LNCaP clone FGC (cell line): Measurements from ENCODE around the gene PTPRH.

ENCODE experiments used
- DNase-seq: peaks from one replicate; pipeline ENCODE4 v3.0.0-alpha.2; 2011; ENCODE audit warnings: low read depth
- H3K4me3 ChIP-seq: 2 replicates; pipeline ENCODE4 v1.5.1; 2011; ENCODE audit warnings: mild to moderate bottlenecking, low read depth, low read length, control low read depth
- TF ChIP-seq, protein P1 (sequence below): IDR thresholded peaks from 2 replicates; pipeline ENCODE4 v1.5.1; 2012; ENCODE audit warnings: mild to moderate bottlenecking; ENCODE audit not compliant: control insufficient read depth, insufficient read depth; ENCODE audit errors: extremely low read depth

The PTPRH gene

DNA sequence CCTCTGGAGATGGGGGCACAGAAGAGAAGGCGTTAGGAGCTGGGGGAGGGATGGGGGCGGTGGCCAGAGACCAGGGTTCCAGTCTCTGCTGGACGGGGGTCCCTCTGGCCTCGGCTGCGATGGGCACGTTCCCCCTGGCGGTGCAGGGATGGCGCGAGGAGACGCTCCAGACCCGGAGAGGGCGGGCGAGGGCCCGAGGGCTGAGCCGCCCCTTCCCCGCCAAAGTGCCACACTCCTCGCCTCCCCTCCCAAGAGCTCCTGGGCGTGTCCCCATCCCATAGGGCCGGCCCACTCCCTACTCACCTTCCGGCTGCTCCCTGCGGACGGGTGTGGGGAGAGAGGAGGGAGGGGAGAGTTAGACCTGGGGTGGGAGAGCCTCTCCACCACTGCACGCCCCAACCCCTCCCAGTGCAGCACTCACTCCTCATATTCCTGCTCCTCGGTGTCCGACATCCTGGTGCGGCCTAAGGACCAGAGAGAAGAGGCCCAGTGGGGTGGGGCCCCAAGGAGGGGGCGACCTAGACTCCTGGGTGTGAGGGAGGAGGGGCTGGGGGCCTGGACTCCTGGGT lies 62.5 kb downstream of the PTPRH start:
- DNase-seq: no peak
- TF ChIP-seq, protein P1, sequence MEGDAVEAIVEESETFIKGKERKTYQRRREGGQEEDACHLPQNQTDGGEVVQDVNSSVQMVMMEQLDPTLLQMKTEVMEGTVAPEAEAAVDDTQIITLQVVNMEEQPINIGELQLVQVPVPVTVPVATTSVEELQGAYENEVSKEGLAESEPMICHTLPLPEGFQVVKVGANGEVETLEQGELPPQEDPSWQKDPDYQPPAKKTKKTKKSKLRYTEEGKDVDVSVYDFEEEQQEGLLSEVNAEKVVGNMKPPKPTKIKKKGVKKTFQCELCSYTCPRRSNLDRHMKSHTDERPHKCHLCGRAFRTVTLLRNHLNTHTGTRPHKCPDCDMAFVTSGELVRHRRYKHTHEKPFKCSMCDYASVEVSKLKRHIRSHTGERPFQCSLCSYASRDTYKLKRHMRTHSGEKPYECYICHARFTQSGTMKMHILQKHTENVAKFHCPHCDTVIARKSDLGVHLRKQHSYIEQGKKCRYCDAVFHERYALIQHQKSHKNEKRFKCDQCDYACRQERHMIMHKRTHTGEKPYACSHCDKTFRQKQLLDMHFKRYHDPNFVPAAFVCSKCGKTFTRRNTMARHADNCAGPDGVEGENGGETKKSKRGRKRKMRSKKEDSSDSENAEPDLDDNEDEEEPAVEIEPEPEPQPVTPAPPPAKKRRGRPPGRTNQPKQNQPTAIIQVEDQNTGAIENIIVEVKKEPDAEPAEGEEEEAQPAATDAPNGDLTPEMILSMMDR: no peak
- H3K4me3 ChIP-seq: no peak overlapping the region

DNA sequence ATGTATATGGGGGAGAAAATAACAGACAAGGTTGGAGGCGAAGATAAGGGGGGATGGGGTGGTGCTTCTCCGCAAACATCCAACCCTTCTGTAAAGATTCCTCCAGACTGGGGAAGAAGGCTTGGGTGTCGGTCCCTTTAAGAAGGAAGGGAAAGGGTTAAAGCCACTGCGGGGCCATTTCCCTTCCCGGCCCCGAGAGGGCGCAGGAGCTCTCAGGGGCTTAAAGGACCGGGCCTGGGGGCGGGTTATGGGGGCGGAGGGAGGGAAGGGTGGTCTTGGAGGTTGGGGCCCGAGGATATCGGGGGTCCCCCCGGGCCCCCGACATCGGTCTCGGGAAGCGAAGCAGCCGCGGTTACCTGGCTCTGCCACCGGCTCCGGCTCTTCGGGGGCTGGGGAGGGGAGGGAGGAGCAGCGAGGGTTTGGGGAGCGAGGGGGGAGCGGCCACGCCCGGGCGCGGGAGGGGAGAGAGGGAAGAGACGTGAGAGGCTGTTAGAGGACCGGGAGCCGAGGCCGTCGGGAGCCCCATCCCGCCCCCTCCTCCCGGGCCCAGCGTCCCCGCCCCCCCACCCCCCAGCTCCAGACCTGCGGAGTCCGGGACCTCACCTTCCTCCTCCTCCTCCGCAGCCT lies 63.1 kb downstream of the PTPRH start:
- H3K4me3 ChIP-seq: no peak overlapping the region
- TF ChIP-seq, protein P1: peak; percentile 36
- DNase-seq: no peak

DNA sequence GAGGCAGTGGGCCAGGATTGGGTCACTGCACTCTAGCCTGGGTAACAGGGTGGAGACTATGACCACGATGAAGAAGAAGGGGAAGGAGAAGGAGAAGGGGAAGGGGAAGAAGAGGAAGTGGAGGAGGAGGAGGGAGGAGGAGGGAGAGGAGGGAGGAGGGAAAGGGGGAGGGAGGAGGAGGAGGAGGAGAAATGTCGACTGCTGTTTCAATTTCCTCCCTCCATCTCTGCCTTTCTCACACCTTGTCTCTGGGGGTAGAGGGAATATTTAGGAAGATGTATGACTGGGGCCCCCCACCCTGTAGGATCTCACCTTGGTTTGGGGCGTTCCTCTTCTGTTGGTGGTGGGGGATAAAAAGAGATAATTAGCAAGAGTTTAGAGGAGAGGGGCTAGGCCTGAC lies 64.1 kb downstream of the PTPRH start:
- no peak for DNase-seq
- H3K4me3 ChIP-seq: no peak overlapping the region
- TF ChIP-seq, protein P1: no peak

DNA sequence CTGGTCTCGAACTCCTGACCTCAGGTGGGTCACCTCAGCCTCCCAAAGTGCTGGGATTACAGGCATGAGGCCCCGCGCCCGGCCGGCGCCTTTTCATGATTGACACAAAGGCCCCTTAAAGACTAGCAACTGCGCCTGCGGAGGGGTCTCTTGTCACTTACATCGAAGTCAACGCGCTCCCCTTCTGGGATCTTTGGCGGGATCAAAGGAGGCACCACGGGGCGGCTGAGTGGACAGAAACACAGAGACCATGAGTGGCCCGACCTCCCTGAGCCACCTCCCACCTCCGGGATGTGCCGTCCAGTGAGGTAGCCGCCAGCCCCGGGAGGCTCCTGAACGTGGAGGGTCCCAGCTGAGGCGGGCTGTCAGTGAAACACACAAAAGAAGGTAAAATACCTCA lies 67.6 kb downstream of the PTPRH start:
- TF ChIP-seq, protein P1: no peak
- DNase-seq: no peak
- no peak overlapping the region for H3K4me3 ChIP-seq

DNA sequence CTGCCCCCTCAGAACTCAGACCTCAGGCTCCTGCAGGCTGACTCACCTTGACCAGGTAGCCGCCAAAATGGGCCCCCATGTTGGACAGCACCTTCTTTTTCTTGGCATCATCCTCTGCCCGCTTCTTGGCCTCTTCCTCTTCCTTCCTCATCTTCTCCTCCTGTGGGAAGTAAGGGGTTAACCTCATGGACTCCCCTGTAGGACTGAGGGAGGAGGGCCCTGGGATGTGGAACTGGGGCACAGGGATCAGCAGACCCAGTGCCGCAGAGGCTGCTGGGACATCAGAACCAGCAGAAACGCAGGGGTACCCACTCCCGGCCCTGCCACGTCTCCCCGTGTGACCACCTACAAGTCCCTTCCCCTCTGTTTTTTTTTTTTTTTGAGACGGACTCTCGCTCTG lies 71.4 kb downstream of the PTPRH start:
- TF ChIP-seq, protein P1: no peak
- H3K4me3 ChIP-seq: no peak overlapping the region
- no peak for DNase-seq

DNA sequence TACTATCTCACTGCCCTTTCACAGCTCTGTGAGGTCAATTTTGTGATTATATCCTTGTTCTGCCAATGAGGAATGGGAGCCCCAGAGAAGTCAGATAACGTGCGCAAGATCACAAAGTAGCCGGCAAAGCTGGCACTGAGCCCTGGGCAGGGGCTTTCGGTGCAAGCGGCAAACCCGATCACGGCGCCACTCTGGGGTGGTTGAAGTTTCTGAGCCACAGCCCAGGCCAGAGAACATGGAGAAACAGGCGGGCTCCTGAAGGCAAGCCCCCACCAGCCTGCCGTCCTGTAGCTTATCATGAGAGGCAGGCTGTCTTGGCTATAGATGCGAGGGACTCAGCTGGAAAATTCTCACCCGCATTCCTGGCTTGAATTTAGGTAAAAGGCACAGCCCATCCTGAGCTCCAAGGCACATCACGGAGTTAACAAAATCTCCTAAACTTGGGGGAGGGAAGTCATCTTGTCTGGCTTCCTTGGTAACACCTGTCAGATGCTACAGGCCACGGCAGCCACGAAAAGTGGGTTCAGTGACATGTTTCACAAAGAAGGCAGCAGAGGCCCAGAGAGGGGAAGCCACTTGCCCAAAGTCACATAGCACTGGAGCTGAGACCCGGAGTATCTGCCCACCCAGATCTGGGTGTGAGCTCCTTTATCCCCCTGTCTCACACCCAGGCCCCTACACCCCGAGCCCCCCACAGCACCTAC lies 72.8 kb downstream of the PTPRH start:
- DNase-seq: no peak
- H3K4me3 ChIP-seq: no peak overlapping the region
- TF ChIP-seq, protein P1: no peak
